Measurements from ENCODE around the gene MFGE8.

DNA sequence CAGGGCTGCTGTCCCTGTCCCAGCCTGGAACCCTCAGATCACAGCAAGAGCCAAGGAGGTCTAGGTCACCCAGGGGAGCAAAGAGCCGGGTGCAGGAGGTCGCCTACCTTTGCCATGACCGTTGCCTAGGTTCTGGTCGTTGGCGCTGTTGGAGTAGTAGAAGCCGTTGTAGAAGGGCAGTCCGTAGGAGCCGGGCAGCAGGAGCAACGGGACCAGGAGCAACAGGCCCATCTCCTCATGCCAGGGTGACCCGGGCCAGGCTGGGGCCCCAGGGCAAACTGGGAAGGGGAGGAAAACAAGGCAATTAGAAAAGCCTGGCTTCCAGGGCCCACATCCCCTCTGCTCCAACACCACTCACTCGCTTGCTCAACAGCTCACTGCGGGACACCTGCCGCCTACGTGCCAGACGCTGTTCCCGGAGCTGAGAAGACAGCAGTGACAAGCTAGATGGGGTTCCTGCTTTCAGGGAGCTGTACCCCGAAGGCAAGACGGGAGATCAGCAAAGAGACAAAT lies 26.1 kb downstream of the MFGE8 start:
- TF ChIP-seq, protein P1, sequence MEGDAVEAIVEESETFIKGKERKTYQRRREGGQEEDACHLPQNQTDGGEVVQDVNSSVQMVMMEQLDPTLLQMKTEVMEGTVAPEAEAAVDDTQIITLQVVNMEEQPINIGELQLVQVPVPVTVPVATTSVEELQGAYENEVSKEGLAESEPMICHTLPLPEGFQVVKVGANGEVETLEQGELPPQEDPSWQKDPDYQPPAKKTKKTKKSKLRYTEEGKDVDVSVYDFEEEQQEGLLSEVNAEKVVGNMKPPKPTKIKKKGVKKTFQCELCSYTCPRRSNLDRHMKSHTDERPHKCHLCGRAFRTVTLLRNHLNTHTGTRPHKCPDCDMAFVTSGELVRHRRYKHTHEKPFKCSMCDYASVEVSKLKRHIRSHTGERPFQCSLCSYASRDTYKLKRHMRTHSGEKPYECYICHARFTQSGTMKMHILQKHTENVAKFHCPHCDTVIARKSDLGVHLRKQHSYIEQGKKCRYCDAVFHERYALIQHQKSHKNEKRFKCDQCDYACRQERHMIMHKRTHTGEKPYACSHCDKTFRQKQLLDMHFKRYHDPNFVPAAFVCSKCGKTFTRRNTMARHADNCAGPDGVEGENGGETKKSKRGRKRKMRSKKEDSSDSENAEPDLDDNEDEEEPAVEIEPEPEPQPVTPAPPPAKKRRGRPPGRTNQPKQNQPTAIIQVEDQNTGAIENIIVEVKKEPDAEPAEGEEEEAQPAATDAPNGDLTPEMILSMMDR (IDR thresholded peaks at IDR 0.05 in 8 of 11, conservative IDR thresholded peaks at IDR 0.05 in 3 of 11) = no peak
- no peak for TF ChIP-seq POLR2A (IDR thresholded peaks at IDR 0.05)
